KG1 (cell line): ENCODE data around the gene FNIP2.

Experiments
- DNase-seq: peaks from one replicate; lab custom pipeline; 2025; lab: John Stamatoyannopoulos, UW

The FNIP2 gene

DNA sequence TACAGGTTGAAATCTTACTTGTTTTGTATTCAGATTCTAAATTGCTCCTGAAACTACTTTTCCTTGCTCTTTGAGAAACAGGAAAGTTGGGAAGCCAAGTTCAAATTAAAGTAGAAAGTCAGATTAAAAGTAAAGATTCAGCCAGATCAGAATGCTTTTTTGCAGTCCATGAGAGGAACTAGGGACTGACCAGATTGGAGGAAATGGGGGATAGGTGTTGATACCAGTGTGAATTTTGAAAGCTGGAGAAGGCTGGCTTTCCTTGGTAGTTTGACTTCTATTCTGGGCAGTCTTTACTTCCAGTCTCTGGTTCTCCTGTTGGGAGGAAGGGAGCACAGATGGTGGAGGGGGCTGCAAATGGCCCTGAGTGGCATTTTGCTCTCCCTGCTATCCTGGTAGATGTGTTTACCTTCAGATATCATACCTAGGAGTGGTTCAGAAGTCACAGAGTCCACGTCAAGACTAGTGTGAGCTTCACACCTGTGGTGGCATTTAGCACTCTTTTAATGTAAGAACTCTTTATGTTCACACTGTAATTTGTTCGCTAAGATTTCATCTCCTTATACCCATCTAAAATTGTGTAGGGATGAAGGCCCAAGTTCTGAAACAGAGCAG, 68.8 kb downstream of the FNIP2 start:
- DNase-seq, result no peak

DNA sequence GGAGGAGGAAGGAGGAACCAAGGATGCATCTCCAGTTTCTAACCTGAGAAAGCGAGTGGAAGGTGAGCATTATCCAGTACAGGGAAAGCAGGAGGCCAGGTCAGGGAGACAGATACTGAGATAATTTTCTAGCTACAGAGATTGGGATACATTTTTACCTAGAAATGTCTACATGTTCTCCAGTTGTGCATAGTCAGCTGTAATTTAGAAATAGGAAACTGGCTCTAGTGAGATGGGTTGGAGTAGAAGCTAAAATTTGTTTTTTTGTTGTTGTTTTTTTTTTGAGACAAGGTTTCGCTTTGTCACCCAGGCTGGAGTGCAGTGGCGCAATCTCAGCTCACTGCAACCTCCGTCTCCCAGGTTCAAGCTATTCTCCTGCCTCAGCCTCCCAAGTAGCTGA, 71.3 kb downstream of the FNIP2 start:
- DNase-seq, result no peak

DNA sequence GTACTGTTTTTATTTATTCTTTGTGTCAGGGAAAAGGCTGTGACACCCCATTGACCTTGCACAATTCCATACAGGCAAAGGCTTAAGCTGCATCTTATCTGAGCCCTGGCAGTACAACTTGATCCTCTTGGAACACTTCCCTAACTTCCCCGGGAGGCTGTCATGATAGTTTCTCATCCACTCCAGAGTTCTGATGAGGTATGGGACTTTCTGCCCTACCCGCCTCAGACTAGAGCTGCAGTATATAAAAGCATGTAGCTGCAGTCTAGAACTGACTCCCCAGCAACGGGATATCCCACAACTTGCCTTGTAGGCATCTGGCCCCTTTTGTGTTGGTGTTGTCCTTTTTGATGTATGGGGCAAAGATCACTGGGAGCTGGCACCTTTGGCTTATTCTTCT, 72.7 kb downstream of the FNIP2 start:
- no peak for DNase-seq

DNA sequence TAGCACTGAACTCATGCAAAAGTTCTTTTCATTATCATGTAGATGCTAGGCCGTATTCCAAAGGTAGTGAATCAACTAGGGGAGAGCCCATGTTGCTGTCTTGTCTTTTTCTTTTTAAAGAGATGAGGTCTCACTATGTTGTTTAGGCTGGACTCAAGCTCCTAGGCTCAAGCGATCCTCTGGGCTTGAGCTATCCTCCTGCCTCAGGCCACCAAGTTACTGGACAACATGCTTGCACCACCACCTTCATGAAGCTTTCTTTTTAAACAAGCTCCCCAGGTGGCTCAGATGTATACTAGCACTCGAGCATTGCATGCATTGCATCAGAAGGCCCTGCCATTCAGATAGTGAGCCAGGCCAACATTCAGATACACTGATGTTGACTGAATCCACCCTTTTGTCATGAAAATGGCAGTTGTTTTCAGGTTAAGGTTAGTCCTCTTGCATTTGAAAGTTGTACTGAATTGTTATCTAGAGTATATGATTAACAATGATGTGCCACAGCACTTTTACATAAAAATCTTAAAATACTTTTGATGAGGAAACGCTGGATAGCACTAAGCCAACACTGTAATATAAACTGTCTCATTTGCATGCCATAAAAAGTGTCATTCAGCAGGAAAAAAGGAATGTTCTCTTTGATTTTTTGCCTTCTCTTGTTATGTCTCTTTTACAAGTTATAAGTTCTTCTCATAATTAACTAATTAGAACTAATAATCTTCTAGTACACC, 76.7 kb downstream of the FNIP2 start:
- no peak for DNase-seq

DNA sequence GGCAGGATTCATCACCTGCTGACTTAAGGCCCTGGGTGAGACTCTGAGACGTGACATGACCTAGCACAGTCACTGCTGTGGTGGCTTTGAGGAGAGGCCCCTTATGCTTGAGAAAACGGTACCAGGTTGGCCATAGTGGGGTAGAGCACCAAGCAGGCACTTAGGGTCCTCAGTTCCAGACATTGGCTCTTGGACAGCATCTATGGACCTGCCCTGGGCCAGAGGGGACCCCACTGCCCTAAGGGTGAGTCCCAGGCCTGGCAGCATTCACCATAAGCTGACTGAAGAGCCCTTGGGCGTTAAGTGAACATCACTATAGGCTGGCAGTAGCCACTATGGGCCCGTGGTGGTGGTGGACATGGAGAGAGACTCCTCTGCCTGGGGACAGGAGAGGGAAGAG, 78.7 kb downstream of the FNIP2 start:
- no peak for DNase-seq

DNA sequence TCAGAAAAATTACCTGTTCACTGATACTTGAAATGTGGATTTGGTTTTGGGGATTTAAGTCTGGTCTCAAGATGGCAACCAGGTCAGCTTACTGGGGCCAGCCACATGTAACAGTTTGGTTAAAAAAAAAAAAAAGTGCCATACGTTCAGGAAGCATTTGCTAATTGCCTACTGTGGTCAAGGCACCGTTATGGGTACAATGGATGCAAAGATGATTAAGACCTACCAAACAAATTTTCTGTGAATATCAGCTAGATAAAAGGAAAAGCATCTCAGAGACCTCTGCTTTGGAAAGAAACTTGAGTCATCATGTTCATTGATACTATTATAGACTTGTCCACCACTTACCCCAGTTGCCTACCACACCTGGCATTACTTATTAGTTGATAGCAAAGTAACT, 80.9 kb downstream of the FNIP2 start:
- no peak for DNase-seq

DNA sequence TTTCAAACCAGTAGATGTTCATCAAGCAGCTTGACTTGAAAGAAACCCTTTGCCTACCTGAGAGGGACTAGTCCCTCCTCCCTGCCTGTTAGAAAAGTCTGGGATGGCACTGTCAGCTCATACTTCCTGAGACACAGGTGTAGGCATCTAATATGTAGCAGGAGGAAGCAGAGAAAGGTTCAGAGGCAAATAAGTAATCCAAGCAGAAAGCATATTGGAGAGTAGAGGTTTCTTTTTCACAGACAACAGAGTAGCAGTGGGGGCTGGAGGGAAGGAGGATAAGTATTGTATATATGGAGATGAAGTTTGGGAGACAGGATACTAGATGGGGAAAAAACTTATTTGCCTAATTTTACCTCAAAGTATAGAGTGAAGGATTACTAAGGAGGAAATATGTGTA, 81.5 kb downstream of the FNIP2 start:
- DNase-seq, result no peak

DNA sequence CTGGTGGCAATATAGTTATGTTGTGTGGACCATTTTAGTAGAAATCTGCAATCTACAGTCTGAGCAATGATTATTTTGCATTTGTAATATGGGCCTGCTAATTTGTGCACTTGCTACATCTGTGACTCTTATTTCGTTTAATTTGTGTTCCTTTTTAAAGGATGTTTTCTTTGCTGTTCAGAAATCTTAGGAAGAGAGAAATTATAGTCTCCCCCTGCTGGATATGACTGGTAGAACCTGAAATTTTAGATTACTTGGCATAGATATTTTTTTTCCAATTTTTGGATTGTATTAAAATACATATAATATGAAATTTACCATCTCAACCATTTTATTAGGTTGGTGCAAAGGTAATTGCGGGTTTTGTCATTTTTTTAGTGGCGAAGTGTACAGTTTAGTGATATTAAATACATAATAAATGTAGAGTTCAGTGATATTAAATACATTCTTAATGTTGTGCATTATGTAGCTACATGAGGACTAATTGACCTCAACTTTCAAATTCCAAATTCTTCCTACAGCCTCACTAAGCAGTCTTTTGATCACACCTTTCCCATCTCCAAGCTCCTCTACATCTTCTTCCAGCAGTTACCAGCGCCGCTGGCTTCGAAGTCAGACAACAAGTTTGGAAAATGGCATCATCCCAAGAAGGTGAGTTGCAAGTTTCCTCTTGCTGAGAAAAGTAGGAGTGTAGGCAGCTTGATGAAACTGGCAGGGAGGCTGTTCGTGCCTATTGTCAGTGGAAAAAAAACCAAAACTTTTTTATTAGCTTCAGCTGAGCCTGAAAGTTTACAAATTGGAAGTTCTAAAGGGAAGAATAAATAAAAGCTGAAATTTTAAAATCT, 82.2 kb downstream of the FNIP2 start:
- DNase-seq, result no peak

DNA sequence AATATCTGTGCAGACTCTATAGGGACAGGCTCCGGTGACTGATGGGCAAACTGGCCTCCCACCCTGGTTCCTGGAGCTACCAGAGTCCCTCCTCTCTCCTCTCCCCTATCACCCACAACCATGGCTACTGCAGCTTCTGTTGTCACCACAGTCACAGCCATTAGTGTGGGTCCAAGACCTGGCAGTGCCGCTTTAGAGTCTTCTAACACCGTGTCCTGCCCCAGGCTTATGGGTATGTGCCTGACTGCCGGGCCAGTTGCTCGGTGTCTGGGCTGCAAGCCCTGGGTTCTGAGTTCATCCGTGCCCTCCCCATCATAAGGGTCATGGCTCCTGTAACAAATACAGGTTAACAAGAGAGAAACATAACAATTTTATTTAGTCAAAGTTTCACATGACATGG, 85.4 kb downstream of the FNIP2 start:
- DNase-seq, result no peak

DNA sequence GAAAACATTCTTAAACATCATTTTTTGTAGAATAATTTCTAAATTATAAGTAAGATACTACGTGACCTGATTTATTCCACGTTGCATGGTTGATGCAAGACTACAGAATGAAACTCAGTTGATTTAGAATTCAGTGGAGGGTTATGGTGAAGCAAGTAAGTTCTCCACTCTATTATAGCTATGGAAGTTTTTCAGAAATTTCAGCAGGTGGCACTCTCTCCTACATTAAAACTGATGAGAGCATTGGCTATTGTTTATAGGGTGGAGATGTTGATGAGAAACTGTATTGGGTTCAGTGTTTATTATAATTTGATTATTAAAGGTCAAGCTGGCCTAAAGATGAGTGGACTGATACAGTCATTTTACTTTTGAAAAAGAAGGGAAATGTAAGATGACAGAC, 88.0 kb downstream of the FNIP2 start:
- no peak for DNase-seq

DNA sequence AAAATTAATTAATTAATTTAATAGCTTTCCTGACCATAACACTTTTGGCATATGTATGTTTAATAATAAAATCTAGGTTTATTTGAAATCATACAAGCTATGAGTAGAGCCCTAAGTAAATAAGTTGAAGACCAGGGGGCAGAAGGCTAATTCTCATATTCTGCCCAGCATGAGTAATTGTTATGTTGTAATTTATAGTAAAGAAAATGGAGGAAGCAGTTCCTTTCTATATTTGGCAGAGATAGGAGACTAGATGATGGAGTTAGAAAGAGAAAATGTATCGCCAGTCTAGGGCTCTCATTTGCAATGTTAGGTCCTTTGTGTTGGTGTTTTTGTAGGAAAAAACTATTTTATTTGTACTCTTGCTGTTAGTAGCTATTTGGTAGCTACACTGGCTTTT, 89.1 kb downstream of the FNIP2 start:
- DNase-seq, result no peak

DNA sequence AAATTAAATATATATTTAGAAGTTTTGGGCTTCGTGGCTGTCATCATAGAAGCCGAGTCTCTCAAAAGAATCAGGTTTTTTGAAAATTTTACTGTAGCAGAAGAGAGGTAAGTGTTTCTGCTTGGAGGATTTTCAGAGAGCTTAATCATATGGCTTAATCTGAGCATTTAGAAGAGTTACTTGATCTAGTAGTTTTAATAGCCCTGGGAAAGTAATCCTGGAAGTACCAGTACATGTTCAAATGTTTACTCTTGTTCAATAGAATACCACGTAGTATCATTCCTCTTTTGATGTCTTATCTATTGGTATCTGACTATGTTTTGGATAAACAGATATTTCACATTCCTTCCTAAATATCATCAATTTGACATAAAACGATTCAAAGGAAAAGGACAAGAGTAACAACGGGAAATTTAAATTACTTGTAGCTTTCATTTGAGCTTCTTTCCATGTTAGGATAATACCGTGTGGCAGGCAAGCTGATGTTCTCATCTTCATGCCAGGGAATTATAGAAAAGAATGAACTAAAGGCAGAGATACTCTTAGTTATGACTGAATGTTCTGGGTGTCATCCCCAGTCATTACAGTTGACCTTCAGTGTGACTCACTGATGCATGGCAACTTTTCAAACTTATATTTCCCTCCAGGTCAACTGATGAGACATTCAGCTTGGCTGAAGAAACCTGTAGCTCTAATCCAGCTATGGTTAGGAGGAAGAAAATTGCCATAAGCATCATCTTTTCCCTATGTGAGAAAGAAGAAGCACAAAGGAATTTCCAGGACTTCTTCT, 89.8 kb downstream of the FNIP2 start:
- DNase-seq, result no peak

DNA sequence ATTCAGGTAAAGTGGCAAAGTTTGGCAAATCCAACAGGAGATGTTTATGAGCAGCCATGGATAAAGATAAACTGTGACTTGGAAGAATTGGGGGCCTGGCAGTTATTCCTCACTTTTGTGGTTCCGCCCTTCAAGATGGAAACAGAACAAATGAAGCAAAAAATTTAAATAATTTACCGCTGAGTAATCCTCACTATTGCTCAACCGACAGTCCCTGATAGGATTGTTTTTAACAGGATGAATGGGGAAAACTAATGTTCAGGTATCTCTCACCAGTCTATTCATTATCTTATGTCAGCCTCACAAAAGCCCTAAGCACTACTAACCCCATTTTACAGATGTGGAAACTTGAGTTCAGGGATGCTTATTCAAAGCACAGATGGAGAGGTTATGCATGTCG, 90.8 kb downstream of the FNIP2 start:
- no peak for DNase-seq

DNA sequence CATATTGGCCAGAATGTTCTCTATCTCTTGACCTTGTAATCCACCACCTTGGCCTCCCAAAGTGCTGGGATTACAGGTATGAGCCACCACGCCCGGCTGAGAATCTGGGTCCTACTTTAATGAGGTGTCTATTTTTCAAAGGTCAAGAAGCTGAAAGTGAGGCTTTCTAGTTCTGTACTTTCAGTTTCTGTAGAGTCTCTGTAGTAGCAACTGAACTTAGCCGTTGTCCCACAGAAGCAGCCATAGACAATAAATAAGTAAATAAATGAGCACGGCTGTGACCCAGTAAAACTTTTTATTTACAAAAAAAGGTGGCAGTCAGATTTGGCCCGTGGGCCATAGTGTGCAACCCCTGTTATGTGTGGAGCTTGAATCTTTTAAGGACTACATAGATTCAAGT, 92.0 kb downstream of the FNIP2 start:
- no peak for DNase-seq

DNA sequence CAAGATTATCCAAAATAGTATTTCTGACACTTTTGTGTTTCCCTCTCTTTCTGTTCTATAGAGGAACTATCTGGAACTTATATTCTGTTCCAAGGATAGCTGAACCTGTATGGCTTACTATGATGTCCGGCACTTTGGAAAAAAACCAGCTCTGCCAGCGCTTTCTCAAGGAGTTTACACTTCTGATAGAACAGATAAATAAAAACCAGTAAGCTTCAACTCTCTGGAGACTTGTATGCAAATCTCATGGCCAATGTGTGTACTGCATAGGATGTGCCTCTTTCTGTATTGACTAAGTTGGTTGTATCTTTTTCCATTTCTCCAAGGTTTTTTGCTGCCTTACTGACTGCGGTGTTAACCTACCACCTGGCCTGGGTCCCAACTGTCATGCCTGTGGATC, 92.5 kb downstream of the FNIP2 start:
- no peak for DNase-seq

DNA sequence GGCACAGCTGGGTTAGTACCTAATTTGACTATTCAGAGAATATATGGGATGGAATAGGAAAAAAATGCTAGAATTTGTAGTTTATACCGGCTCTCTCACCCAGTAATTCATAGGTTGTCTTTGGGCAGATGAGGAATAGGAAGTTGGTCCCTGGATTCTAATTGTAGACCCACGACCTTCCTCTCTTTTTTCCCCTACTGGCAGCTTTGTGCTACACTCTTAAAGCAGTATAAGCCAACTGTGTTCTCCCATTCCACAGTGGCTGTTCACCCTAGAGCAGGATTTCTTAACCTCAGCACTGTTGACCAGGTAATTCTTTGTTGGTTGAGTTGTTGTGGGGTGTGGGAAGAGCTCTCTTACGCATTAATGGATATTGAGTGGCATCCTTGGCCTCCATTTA, 92.9 kb downstream of the FNIP2 start:
- DNase-seq, result no peak

DNA sequence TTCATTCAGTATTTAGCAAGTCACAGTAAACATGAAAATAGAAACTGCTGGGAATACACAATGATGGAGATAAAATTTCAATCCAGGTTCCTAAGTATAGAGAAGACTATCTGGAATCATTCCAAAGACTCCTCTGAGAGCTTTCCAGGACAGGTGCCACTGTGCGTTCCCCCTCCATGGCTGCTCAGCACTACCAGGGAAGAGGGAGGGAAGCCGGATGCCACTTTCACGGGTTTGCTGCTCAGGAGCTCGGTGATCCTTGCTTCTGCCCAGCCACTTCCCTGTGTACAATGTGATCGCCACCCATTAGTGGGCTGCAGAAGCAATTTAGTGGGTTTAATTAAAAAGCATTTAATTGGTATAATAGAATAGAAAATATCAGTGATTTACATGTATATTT, 94.5 kb downstream of the FNIP2 start:
- no peak for DNase-seq

DNA sequence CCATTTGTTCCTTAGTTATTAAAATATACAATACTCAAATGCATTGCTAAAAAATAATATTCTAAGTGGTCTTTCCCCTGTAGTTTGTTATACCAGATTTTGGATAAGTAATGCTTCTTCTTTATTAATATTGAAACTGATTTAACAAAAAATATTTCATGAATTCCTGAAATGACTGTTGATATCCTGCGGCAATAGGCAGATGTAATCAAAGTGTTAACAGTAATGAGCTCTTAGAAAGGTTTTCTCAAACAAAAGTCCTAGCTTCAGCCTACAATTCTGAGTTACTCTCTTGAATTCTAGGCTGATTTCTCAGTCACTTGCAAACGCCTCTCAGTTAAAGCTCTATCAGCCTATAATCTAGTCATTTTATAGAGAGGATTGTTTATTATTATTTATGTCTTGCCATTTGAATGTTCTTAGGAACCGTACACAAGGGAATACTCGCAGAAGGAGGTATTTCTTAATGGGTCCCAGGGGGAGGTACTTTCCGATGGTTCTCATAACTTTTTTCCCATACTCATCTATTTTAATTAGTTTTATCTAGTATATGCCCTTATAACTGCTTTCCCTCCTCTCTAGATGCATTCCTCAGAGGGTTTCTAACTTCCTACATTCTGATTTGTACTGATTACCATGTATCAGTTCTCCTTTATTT, 96.8 kb downstream of the FNIP2 start:
- DNase-seq, result no peak

DNA sequence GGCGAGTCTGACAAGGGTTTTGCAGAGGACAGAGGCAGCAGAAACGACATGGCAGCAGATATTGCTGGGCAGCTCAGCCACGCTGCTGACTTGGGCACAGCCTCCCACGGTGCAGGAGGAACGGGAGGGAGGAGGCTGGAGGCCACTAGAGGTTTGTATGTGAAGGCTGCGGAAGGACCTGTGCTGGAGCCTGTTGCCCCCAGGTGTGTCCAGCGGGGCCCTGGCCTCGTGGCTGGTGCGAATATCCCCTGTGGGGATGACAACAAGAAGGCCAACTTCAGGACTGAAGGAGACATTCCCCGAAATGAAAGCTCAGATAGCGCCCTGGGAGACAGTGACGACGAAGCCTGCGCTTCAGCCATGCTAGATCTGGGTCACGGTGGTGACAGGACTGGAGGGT, 100.2 kb downstream of the FNIP2 start:
- DNase-seq, result no peak

DNA sequence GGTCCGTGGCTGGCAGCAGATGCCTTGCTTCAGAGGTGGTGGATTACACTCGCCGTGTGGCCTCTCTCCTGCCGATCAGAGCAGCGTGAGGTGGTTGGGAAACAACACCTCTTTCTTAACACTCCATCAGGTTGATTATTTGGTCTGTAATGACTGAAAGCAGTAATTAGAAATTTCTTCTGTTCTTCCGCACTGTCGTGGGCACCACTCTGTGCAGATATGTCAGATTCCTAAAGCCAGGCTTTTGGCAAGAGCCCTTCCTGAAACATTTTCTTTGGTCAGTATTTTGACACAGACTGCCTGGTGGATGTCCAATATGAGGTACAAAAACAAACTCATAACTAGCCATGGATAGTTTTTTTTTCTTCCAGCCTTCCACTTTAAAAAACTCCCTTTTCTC, 100.9 kb downstream of the FNIP2 start:
- no peak for DNase-seq

DNA sequence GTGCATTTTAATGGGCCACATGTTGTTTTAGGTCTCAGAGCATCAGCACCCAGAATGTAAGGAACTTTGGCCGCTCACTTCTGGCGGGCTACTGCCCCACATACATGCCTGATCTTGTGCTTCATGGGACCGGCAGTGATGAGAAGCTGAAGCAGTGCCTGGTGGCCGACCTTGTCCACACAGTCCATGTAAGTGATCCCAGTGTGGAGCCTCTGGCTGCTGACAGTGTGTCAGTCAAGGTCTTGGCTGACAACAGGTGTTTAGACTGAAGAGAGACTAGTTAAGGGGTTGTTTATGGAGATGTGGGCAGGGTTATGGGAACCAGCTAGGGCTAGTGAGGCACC, 101.4 kb downstream of the FNIP2 start:
- no peak for DNase-seq
